WTC11 (cell line): ENCODE data around the gene MMP23B. TPM values are rescaled to one million over a fixed set of nuclear protein-coding genes. Genes with fewer than 3 reads are reported as not detected.
A peak's percentile ranks its signal among the peaks of the same experiment; 100 is the strongest.

ENCODE experiments used
- ATAC-seq: fragments of 200-7000 bp; cut with Tn5 transposase; 2 replicates; pipeline ENCODE4 v1.10.0; 2021; ENCODE audit warnings: mild to moderate bottlenecking, moderate library complexity
- CTCF ChIA-PET: fragments of 300-600 bp; sonication (Branson Sonifier 250); formaldehyde crosslinking; loops from one replicate; lab custom pipeline; 2021; ENCODE audit warnings: antibody characterized with exemption; lab: Charles Lee
- POLR2A ChIA-PET: fragments of 350-600 bp; sonication (Branson Sonifier 250); formaldehyde crosslinking; loops from one replicate; lab custom pipeline; 2021; ENCODE audit warnings: antibody characterized with exemption; lab: Charles Lee
- DNase-seq: peaks from one replicate; pipeline ENCODE4 v3.0.0; 2021; ENCODE audit warnings: low spot score
- H3K27ac Mint-ChIP-seq: 2 replicates; pipeline ENCODE4 v1.8.0; 2021; ENCODE audit warnings: mixed read lengths
- H3K27me3 Mint-ChIP-seq: 2 replicates; pipeline ENCODE4 v1.8.0; 2021; ENCODE audit warnings: low read depth, mild to moderate bottlenecking, moderate library complexity, mixed read lengths
- H3K36me3 Mint-ChIP-seq: 2 replicates; pipeline ENCODE4 v1.8.0; 2021; ENCODE audit warnings: mixed read lengths
- H3K4me1 Mint-ChIP-seq: 2 replicates; pipeline ENCODE4 v1.8.0; 2022; ENCODE audit warnings: mixed read lengths
- H3K4me3 Mint-ChIP-seq: 2 replicates; pipeline ENCODE4 v1.8.0; 2021; ENCODE audit warnings: mild to moderate bottlenecking, moderate library complexity, mixed read lengths
- H3K9me3 Mint-ChIP-seq: 2 replicates; pipeline ENCODE4 v1.8.0; 2021; ENCODE audit warnings: mixed read lengths
- AR ChIP-seq: fragments of 250-450 bp; sonication (Bioruptor Pico); IDR thresholded peaks from 2 replicates; pipeline ENCODE4 v1.9.0; 2021; ENCODE audit warnings: mild to moderate bottlenecking
- ATF1 ChIP-seq: sonication (generic); formaldehyde crosslinking; IDR thresholded peaks from 2 replicates; pipeline ENCODE4 v1.8.1; 2023; ENCODE audit warnings: mild to moderate bottlenecking, moderate library complexity, missing genetic modification reagents
- CDX4 ChIP-seq: fragments of 250-450 bp; sonication (Bioruptor Pico); IDR thresholded peaks from 2 replicates; pipeline ENCODE4 v1.9.0; 2021; ENCODE audit warnings: moderate library complexity, mild to moderate bottlenecking, inconsistent platforms, borderline replicate concordance
- E2F1 ChIP-seq: sonication (generic); formaldehyde crosslinking; IDR thresholded peaks from 2 replicates; pipeline ENCODE4 v1.8.0; 2022; ENCODE audit warnings: mild to moderate bottlenecking, missing genetic modification reagents
- E2F4 ChIP-seq: sonication (generic); formaldehyde crosslinking; IDR thresholded peaks from 2 replicates; pipeline ENCODE4 v1.8.1; 2022; ENCODE audit warnings: low read depth, mild to moderate bottlenecking, moderate library complexity, missing genetic modification reagents, borderline replicate concordance
- ELF4 ChIP-seq: sonication (generic); formaldehyde crosslinking; IDR thresholded peaks from 2 replicates; pipeline ENCODE4 v1.8.1; 2022; ENCODE audit warnings: low read depth, mild to moderate bottlenecking, moderate library complexity, missing genetic modification reagents
- FOXK1 ChIP-seq: sonication (generic); formaldehyde crosslinking; IDR thresholded peaks from 2 replicates; pipeline ENCODE4 v1.8.0; 2022; ENCODE audit warnings: mild to moderate bottlenecking, moderate library complexity, missing genetic modification reagents
- FOXP1 ChIP-seq: sonication (generic); formaldehyde crosslinking; IDR thresholded peaks from 2 replicates; pipeline ENCODE4 v1.8.0; 2022; ENCODE audit warnings: missing genetic modification reagents, mild to moderate bottlenecking, moderate library complexity, borderline replicate concordance
- GTF2I ChIP-seq: fragments of 250-450 bp; sonication (Bioruptor Pico); conservative IDR thresholded peaks from 2 replicates; pipeline ENCODE4 v1.4.0; 2021; ENCODE audit warnings: mild to moderate bottlenecking
- MYBL2 ChIP-seq: sonication (generic); formaldehyde crosslinking; IDR thresholded peaks from 2 replicates; pipeline ENCODE4 v1.8.1; 2023; ENCODE audit warnings: mild to moderate bottlenecking, moderate library complexity, missing genetic modification reagents
- NR1H2 ChIP-seq: sonication (generic); formaldehyde crosslinking; IDR thresholded peaks from 2 replicates; pipeline ENCODE4 v1.9.0; 2021; ENCODE audit warnings: mild to moderate bottlenecking, moderate library complexity, missing genetic modification reagents
- NR2C2 ChIP-seq: sonication (generic); formaldehyde crosslinking; IDR thresholded peaks from 2 replicates; pipeline ENCODE4 v1.8.0; 2022; ENCODE audit warnings: mild to moderate bottlenecking, missing genetic modification reagents
- PRRX2 ChIP-seq: fragments of 250-450 bp; sonication (Bioruptor Pico); IDR thresholded peaks from 2 replicates; pipeline ENCODE4 v1.8.0; 2021; ENCODE audit warnings: mild to moderate bottlenecking
- STAT6 ChIP-seq: sonication (generic); formaldehyde crosslinking; conservative IDR thresholded peaks from 2 replicates; pipeline ENCODE4 v1.8.1; 2023; ENCODE audit warnings: mild to moderate bottlenecking, low read depth, missing genetic modification reagents, moderate library complexity
- ZBTB21 ChIP-seq: sonication (generic); formaldehyde crosslinking; IDR thresholded peaks from 2 replicates; pipeline ENCODE4 v1.8.1; 2023; ENCODE audit warnings: mild to moderate bottlenecking, missing genetic modification reagents, borderline replicate concordance
- ZNF138 ChIP-seq: sonication (generic); formaldehyde crosslinking; conservative IDR thresholded peaks from 2 replicates; pipeline ENCODE4 v1.8.1; 2022; ENCODE audit warnings: mild to moderate bottlenecking, moderate library complexity, missing genetic modification reagents
- ZNF219 ChIP-seq: sonication (generic); formaldehyde crosslinking; IDR thresholded peaks from 2 replicates; pipeline ENCODE4 v1.8.0; 2023; ENCODE audit warnings: missing genetic modification reagents, mild to moderate bottlenecking, borderline replicate concordance
- ZNF232 ChIP-seq: sonication (generic); formaldehyde crosslinking; IDR thresholded peaks from 2 replicates; pipeline ENCODE4 v1.8.0; 2022; ENCODE audit warnings: mild to moderate bottlenecking, missing genetic modification reagents
- ZNF263 ChIP-seq: sonication (generic); formaldehyde crosslinking; IDR thresholded peaks from 2 replicates; pipeline ENCODE4 v1.8.1; 2022; ENCODE audit warnings: low read depth, mild to moderate bottlenecking, moderate library complexity, missing genetic modification reagents
- total RNA-seq: library from RNA; stranded (reverse); gene quantifications from 3 replicates; pipeline ENCODE4 v1.2.3, GENCODE V29; 2021

MMP23B gene
- total RNA-seq, 1 experiment from 2014 or later = 20.0 TPM

- TF ChIP-seq ELF4 = no peak
- no peak for TF ChIP-seq ZNF138 (CRISPR knock-in tag)
- no peak for TF ChIP-seq MYBL2 (CRISPR knock-in tag)
- no peak for TF ChIP-seq ATF1 (CRISPR knock-in tag)
- Mint-ChIP-seq H3K27ac (0 out of 2 replicates have a peak overlapping the region, but pooled peaks have one; percentile 15), H3K36me3 (no peaks in the 10 kb centered on the region), H3K9me3 (no peaks in the 10 kb centered on the region), H3K4me3 (no peak overlapping the region), H3K4me1 (no peaks in the 10 kb centered on the region), H3K27me3 (peaks cover 10% of the 10 kb centered on the region)
- CTCF ChIA-PET = interaction anchor here (1.0 kb wide), 1 partner anchor 20 kb away, joined by 3 read pairs; no protein-coding TSS in a partner anchor
- DNase-seq = no peak
- POLR2A ChIA-PET = no interaction called here
- ATAC-seq = no peak
Measured at GRCh38 chr1:1604374-1605033, 27.5 kb upstream of the MMP23B start.

- DNase-seq = no peak
- Mint-ChIP-seq H3K4me3 (no peak overlapping the region), H3K36me3 (no peaks in the 10 kb centered on the region), H3K27ac (0 out of 2 replicates have a peak overlapping the region, but pooled peaks have one; percentile 15)
- TF ChIP-seq PRRX2 (no peak), AR (no peak), GTF2I (CRISPR knock-in tag) (no peak), ZNF232 (CRISPR knock-in tag) (no peak), NR1H2 (CRISPR knock-in tag) (no peak), E2F1 (CRISPR knock-in tag) (no peak), ZNF219 (CRISPR knock-in tag) (no peak), ZNF263 (no peak)
- TF ChIP-seq, all 79 proteins: peak for 0
- ChIA-PET CTCF (no interaction called here), POLR2A (no interaction called here)
- Mint-ChIP-seq H3K27me3 (peaks cover 10% of the 10 kb centered on the region), H3K4me1 (no peaks in the 10 kb centered on the region), H3K9me3 (no peaks in the 10 kb centered on the region)
- no peak for ATAC-seq
Measured at GRCh38 chr1:1605034-1605591, 26.9 kb upstream of the MMP23B start.

GRCh38 chr1:1605724-1606123, 26.2 kb upstream of the MMP23B start:
- Mint-ChIP-seq H3K27ac (no peak overlapping the region), H3K9me3 (no peaks in the 10 kb centered on the region), H3K4me3 (no peak overlapping the region), H3K27me3 (peaks cover 5% of the 10 kb centered on the region), H3K36me3 (no peaks in the 10 kb centered on the region), H3K4me1 (no peaks in the 10 kb centered on the region)
- ATAC-seq = no peak
- ChIA-PET POLR2A (no interaction called here), CTCF (no interaction called here)
- no peak for DNase-seq
- no peak for TF ChIP-seq CDX4 (CRISPR knock-in tag)
- TF ChIP-seq FOXP1 = no peak
- no peak for TF ChIP-seq NR1H2 (CRISPR knock-in tag)
- TF ChIP-seq E2F1 (CRISPR knock-in tag) = no peak
- no peak for TF ChIP-seq ZBTB21 (CRISPR knock-in tag)
- TF ChIP-seq E2F4 = no peak
- no peak for TF ChIP-seq FOXK1 (CRISPR knock-in tag)
- no peak for TF ChIP-seq STAT6 (CRISPR knock-in tag)
- TF ChIP-seq NR2C2 = no peak
- no peak for TF ChIP-seq ELF4
